ENCODE data around the gene TBC1D2. TPM values are rescaled to one million over a fixed set of nuclear protein-coding genes. Genes with fewer than 3 reads are reported as not detected.
A peak's percentile ranks its signal among the peaks of the same experiment; 100 is the strongest.

Gene TBC1D2
- total RNA-seq, 2 experiments from 2014 or later = 3.1 to 5.5 TPM

GRCh38 chr9:98193336-98193944, 62.0 kb downstream of the TBC1D2 start:
- POLR2A ChIA-PET = interaction anchor here (0.6 to 1.5 kb wide), 7 partner anchors 24 to 137 kb away, joined by 3 to 7 read pairs (median 5); partner anchors contain the start of gene NANS
- no peak overlapping the region for H3K27ac ChIP-seq (ENCODE audit: low read depth, low read length, poor library complexity, severe bottlenecking)
- BruUV-seq (replicated peaks) = no TSS peak

GRCh38 chr9:98192503-98193335, 62.7 kb downstream of the TBC1D2 start, which contains the start of gene CORO2A:
CORO2A (minus strand) TSS chr9:98192637; CDS start chr9:98157660, 34,977 bp downstream.
- no TSS peak for BruUV-seq (replicated peaks)
- no peak for TF ChIP-seq EZH2phosphoT487 (IDR thresholded peaks at IDR 0.05; ENCODE audit: borderline replicate concordance, low read depth, low read length)
- TF ChIP-seq CTCF (conservative IDR thresholded peaks at IDR 0.05; ENCODE audit: low read length) = peak; percentile 70
- H4K20me1 ChIP-seq (ENCODE audit: insufficient read depth, low read length) = no peaks in the 10 kb centered on the region
- no peaks in the 10 kb centered on the region for H3K9me2 ChIP-seq (ENCODE audit: insufficient read depth, low read length)
- H3K79me2 ChIP-seq (ENCODE audit: insufficient read depth, low read depth, low read length) = no peaks in the 10 kb centered on the region
- ChIA-PET POLR2A (interaction anchor here (0.6 to 1.5 kb wide), 8 partner anchors 26 to 150 kb away, joined by 3 to 7 read pairs (median 4); partner anchors contain the start of gene NANS), CTCF (ENCODE audit: unreplicated experiment) (interaction anchor here (0.6 to 1.1 kb wide), 2 partner anchors 10 to 73 kb away, joined by 3 to 4 read pairs; partner anchors contain the start of gene TRIM14)
- H3K9me3 ChIP-seq (ENCODE audit: low read length) = no peaks in the 10 kb centered on the region
- H3K36me3 ChIP-seq (ENCODE audit: insufficient read depth, low read length) = no peaks in the 10 kb centered on the region
- DNase-seq (ENCODE audit: low spot score) = peak; percentile 69
- peaks cover 16% of the 10 kb centered on the region for H3K4me1 ChIP-seq (ENCODE audit: insufficient read depth, low read length, poor library complexity, severe bottlenecking)
- peak within 1 kb of the TSS; percentile 89 for H2AFZ ChIP-seq (ENCODE audit: low read length)
- no peak within 1 kb of the TSS for H3K27ac ChIP-seq (ENCODE audit: low read depth, low read length, poor library complexity, severe bottlenecking)
- peak within 1 kb of the TSS; percentile 74 for H3K4me3 ChIP-seq (ENCODE audit: low read depth, low read length, poor library complexity, severe bottlenecking)
- intact Hi-C loops (cut with micrococcal nuclease; ENCODE audit: unreplicated experiment) = loop anchor here (1.0 to 2.0 kb wide), 2 partner anchors 74 to 118 kb away; no protein-coding TSS in a partner anchor
- peak within 1 kb of the TSS; percentile 89 for H3K4me2 ChIP-seq (ENCODE audit: low read length)

More at GRCh38 chr9:98193336-98193944, 62.0 kb downstream of the TBC1D2 start:
- H3K36me3 ChIP-seq (ENCODE audit: insufficient read depth, low read length) = no peaks in the 10 kb centered on the region
- peak overlapping the region; percentile 89 for H2AFZ ChIP-seq (ENCODE audit: low read length)
- DNase-seq (ENCODE audit: low spot score) = no peak
- CTCF ChIA-PET (ENCODE audit: unreplicated experiment) = interaction anchor here (1.1 kb wide), 1 partner anchor 74 kb away, joined by 4 read pairs; the partner anchor contains the start of gene TRIM14
- H4K20me1 ChIP-seq (ENCODE audit: insufficient read depth, low read length) = no peaks in the 10 kb centered on the region
- intact Hi-C loops (cut with micrococcal nuclease; ENCODE audit: unreplicated experiment) = loop anchor here (2.0 kb wide), 1 partner anchor 119 kb away; no protein-coding TSS in a partner anchor
- H3K4me1 ChIP-seq (ENCODE audit: insufficient read depth, low read length, poor library complexity, severe bottlenecking) = peaks cover 16% of the 10 kb centered on the region
- H3K9me3 ChIP-seq (ENCODE audit: low read length) = no peaks in the 10 kb centered on the region
- no peaks in the 10 kb centered on the region for H3K79me2 ChIP-seq (ENCODE audit: insufficient read depth, low read depth, low read length)
- peak overlapping the region; percentile 89 for H3K4me2 ChIP-seq (ENCODE audit: low read length)
- H3K9me2 ChIP-seq (ENCODE audit: insufficient read depth, low read length) = no peaks in the 10 kb centered on the region
- no peak for TF ChIP-seq EZH2phosphoT487 (IDR thresholded peaks at IDR 0.05; ENCODE audit: borderline replicate concordance, low read depth, low read length)
- peak; percentile 2; the same call in 1 of the 2 replicates for TF ChIP-seq CTCF (conservative IDR thresholded peaks at IDR 0.05; ENCODE audit: low read length)
- H3K4me3 ChIP-seq (ENCODE audit: low read depth, low read length, poor library complexity, severe bottlenecking) = peak overlapping the region; percentile 74
